Retinal pigment epithelial cell (primary cell): ENCODE data around the gene FBLN2.

ENCODE experiments used
- DNase-seq: peaks from one replicate; pipeline ENCODE4 v3.0.0-alpha.2; 2010; ENCODE audit warnings: low read depth
- H3K4me3 ChIP-seq: 2 replicates; pipeline ENCODE4 v1.5.1; 2011; ENCODE audit warnings: mild to moderate bottlenecking, low read length, control low read depth, moderate library complexity
- CTCF ChIP-seq: conservative IDR thresholded peaks from 2 replicates; pipeline ENCODE4 v1.5.1; 2011; ENCODE audit warnings: low read depth, low read length, control low read depth, inconsistent platforms

FBLN2 gene

GRCh38 chr3:13572926-13573623 is 24.1 kb downstream of the FBLN2 start:
- no peak for TF ChIP-seq CTCF
- no peak overlapping the region for H3K4me3 ChIP-seq

DNA sequence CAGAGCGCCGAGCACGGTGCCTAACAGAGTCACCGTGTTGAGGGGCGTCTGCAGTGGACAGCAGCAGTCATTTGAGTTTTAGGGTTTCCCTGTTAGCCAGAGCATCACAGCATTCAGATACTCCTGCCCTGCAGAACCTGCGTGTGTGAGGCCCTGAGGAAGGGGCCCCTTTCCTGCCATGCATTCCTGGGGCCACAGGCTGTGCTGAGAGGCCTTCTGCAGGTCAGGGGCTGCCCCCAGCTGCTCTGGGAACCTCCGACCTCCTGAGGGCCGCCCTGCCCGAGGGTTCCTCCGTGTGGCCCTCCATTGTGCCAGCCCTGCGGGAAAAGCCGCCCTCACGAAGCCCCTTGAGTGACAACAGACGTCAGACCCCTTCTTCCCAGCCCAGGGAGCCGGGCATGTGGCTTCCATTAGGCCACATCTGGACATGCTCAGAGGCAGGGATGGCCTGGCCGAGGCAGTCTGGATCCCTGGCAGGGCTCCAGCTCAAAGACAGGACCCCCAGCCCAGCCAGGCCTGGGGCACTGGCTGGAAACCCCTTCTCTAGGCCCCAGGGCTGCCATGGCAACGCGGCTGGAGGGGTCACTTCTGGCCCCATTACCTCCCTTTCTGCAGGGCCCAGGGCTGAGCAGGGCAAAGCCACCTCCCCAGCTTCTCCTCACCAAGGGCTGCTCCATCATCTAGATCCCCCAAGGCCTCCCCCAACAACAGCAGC is 25.3 kb downstream of the FBLN2 start:
- no peak for DNase-seq

More at GRCh38 chr3:13572926-13573623, 24.1 kb downstream of the FBLN2 start:
- DNase-seq = no peak

DNA sequence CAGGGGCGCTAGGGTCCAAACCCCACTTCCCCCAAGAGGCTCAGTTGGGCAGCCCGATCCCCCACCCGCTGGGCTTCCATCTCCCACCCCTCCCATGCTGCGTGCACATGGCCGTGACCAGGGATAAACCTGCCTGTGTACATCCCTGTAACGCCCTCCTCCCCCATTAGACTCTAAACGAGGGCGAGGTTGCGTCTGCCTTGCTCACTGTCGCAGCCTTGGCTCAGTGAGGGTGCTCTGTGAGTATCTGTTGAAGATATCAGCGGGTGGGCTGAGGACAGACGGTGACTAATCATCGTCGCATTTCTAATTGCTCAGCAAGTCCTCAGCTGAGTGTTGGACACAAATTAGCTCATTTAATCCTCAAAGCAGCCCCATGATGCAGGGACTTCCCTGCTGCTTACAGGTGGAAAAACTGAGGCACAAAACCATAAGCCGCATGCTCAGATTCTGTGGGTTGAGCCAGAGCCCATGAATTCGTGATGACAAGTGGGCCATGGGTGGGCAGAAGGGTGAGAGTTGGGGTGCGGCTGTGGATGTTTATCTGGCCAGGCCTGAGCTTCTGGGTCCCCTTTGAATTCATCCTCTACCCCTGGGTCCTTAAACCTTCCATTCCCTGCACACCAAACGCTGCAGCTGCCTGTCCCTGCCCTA is 26.0 kb downstream of the FBLN2 start:
- H3K4me3 ChIP-seq = no peak overlapping the region
- no peak for TF ChIP-seq CTCF
- peak; percentile 59 for DNase-seq

More for the DNA sequence above, 25.3 kb downstream of the FBLN2 start:
- no peak for TF ChIP-seq CTCF
- no peak overlapping the region for H3K4me3 ChIP-seq

DNA sequence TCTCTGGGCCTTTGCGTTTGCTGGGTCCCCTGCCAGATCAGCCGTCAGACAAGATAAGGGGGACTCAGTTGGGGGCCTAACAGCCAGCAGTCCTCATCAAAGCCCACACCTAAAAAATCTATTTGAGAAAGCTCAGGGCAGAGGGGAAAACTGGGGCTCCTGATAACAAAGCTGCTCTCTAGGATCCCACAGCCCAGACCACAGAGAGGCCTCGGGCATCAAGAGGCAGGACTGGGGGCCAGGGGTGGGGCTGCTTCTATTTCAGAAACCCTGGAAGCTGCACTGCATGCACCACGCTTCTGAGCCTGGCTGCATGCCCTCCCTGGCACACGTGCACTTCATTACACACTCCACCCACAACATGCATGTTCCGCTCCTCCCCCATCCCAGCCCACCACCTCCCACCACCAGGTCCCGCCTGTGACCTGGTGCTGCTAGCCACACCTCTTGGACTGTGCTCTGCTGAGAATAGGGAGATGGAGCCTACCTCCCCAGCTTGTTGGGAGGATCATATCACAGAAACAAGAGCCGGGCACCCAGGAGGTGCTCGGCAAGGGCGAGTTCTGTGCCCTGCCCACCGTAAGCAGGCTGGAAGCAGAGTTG is 26.6 kb downstream of the FBLN2 start:
- TF ChIP-seq CTCF = no peak
- DNase-seq = no peak
- no peak overlapping the region for H3K4me3 ChIP-seq

DNA sequence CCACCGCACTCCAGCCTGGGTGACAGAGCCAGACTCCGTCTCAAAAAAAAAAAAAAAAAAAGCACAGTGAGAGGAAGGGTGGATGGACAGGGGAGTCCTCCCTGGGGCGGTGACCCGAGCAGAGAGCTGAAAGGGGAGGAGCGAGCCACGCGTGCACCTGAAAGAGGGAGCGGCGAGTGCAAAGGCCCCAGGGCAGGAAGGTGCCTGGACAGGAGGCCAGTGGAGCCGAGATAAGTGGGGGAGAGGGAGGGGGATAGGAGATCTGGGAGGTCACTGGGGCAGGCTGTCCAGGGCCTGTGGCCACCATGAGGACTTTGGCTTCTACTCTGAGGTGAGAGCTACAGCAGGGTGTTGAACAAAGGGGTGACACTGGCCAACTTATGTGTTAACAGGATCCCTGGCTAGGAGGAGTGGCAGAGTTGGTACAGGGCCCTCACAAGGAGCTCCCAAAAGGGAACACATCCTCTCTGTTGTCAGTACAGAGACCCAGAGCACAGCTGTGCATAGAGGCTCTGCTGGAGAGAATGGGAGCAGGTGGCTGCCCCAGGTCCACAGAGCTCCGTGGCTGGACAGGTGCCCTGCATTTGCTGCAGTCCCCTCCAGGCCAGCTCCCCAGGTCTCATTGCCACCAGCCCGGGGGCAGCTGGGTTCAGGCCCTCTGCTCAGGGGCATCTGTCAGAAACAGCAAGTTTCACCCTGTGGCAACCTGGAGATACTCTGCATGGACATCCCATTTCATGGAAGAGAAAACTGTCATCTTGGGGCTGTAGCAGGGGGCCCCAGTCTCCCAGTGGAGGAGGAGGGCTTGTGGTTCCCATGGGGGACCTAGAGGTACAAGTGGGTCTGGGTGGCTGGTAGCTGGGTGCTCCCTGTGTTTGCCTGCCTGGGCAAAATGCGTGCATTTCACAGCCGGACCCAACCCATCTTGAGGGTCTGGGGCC is 28.5 kb downstream of the FBLN2 start:
- DNase-seq = no peak
- no peak overlapping the region for H3K4me3 ChIP-seq
- no peak for TF ChIP-seq CTCF

DNA sequence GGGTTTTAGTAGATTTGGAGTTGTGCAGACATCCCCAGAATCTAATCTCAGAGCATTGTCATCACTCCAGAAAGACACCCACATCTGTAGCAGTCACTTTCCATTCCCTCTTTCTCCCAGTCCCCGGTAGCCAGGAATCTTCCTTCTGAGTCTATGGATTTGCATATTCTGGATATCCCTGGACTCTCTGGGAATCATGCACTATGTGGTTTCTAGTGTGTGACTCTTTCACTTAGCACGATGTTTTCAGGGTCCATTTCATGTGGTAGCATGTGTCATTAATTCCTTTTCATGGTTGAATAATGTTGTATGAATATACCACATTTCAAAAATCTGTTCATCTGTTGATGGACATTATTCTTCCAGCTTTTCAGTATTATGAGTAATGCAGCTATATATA is 29.3 kb downstream of the FBLN2 start:
- no peak for TF ChIP-seq CTCF
- DNase-seq = no peak
- H3K4me3 ChIP-seq = no peak overlapping the region
